Measurements from ENCODE around the gene SPRY1. TPM values are rescaled to one million over a fixed set of nuclear protein-coding genes. Genes with fewer than 3 reads are reported as not detected.
A peak's percentile ranks its signal among the peaks of the same experiment; 100 is the strongest.

SPRY1 gene
- total RNA-seq (2014; rRNA removed; shearing (Covaris generic)) = 1.3 and 2.6 TPM in 2 replicates

GRCh38 chr4:123396307-123397143, at the start of gene SPRY1:
TSS of gene SPRY1 (plus strand) at chr4:123396795. CDS start at chr4:123401592, 4,797 bp downstream.
- DNase-seq (ENCODE audit: low spot score) = peak; percentile 89

DNA sequence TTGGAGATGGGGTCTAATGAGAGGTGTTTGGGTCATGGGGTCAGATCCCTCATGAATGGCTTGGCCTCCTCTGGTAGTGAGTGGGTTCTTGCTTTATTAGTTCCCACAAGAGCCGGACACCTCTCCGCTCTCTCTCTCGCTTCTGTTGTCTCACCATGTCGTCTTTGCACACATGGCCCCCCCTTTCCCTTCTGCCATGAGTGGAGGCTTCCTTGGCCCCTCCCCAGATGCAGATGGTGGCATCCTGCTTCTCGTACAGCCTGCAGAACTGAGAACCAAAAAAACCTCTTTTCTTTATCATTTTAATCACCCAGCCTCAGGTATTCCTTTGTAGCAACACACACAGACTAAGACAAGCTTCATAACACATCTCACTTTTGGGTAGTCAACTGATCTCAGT, 49.6 kb upstream of the SPRY1 start:
- DNase-seq (ENCODE audit: low spot score) = no peak

GRCh38 chr4:123348946-123349345, 47.6 kb upstream of the SPRY1 start:
- DNase-seq (ENCODE audit: low spot score) = no peak

- DNase-seq (ENCODE audit: low spot score) = no peak
These were observed 47.0 kb upstream of the SPRY1 start for GRCh38 chr4:123349421-123350190.

DNA sequence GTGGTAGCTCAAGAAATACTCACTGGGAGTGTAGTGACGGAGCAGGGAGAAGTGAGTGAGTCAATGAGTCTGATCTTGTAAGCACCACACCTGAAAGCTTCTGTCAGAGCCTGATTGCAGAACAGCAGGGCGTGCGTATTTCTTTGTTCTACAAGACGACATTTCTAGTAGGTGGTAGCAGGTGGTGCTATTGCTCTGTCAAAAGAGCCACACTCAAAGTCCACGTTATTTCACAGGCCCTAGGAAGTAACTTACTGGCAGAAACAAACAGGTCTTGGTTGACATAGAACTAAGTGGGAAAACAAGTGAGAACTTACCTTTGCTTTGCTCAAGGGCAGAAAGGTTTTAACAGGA, 46.4 kb upstream of the SPRY1 start:
- no peak for DNase-seq (ENCODE audit: low spot score)

DNA sequence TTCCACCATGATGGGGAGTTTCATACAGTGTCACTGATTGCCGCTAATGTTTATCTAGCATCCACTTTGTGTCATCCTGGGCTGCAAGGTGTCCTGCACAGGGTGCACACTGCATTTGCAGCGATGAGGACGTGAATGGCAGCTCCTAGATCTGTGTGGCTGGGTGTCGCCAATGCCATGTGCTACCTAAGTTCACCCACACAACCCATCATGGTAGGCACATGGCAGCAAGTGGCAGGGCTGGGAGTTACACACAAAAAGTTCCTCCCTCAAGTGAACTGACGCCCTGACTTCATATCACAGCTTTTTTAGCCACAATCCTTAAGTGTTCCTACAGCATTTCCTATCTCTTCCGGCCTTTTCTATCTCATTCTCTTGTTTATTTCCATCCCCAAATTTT, 45.9 kb upstream of the SPRY1 start:
- DNase-seq (ENCODE audit: low spot score) = no peak

- no peak for DNase-seq (ENCODE audit: low spot score)
These were observed 44.9 kb upstream of the SPRY1 start for GRCh38 chr4:123351713-123352112.

DNA sequence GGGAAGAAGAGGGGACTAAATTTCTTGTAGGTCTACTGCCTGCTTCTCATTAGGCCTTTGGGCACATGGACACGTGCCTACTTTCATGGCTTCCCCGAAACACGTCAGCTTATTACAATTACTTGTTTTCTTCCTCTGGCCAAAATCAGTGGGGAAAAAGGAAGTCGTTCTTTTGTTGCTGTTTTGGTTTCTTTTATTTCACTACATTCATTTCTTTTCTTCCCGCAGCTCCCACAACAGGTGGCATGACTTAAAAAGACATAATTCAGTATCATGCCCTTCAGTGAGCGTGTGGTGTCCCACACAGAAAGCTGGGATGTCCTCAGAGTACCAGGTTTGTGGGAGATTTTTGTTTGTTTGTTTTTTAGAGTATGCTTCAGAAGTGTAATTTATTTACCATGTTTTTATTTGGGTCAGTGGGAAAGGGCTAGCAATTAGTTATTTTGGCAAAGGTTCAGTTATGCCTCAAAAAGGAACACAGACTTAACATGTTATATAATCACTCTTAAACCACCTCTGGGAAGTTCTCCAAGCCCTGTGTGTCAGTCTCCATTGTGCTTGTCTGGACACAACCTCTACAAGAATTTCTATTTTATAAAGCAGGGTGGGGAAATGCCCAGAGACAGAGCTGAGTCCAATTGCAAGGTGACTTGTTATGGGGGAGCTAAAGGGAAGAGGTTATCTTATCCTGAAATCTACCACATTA, 44.2 kb upstream of the SPRY1 start:
- DNase-seq (ENCODE audit: low spot score) = peak; percentile 48

DNA sequence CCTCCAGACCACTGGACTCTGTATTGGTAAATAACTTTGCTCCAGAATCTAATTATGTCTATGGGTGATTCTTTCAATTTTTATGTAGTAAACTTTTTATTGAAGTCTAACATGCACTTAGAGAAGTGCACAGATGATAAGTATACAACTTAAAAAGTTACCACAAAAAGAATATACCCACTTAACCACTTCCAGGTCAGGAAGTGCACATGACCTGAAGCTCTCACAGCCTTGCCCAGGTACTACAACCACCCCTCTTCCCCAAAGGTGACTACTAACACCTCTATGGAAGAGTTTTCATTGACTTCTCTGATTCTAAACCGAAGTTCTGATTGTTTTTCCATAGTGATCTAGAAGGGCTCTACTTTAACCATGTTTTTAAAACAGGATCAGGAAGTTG, 43.6 kb upstream of the SPRY1 start:
- DNase-seq (ENCODE audit: low spot score) = no peak

- no peak for DNase-seq (ENCODE audit: low spot score)
These were observed 42.9 kb upstream of the SPRY1 start for GRCh38 chr4:123353656-123354055.

DNA sequence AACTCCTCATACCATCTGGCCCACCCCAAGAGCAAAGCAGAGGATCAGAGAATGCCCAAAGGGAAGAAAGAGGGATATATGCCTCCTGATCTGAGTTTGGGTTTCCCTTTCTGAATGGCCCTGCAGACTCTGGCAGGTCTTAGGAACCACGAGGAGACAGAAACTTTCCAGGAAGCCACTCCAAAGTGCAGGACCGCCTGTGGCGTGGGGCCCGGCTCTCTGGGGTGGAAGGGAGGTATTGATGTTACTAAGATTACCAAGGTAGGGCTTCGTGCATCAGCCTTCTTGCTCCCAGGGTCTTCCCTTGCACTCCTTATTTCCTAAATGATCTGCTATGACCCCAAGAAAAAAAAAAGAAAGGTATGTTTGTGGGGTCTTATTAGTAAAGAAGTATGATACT, 41.9 kb upstream of the SPRY1 start:
- no peak for DNase-seq (ENCODE audit: low spot score)

DNA sequence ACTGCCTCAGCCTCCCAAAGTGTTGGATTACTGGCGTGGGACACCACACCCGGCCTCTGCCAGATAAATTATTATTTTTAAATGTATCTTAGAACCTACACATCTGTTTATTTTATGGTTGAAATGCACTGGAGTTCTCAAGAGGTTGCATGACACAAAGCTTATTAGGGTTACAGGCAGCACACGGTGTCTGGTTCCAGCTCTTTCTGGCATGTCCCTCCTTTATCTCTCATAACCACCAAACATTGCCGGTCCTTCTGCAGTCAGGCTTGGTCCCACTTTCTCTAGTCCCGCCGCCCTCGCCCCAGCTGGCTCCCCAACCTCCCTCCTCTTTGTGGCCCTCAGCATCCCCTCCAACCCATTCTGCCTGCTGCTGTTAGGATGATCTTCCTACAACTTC, 39.7 kb upstream of the SPRY1 start:
- no peak for DNase-seq (ENCODE audit: low spot score)

GRCh38 chr4:123359449-123360315, 36.9 kb upstream of the SPRY1 start:
- DNase-seq (ENCODE audit: low spot score) = no peak

GRCh38 chr4:123361195-123361861, 35.3 kb upstream of the SPRY1 start:
- DNase-seq (ENCODE audit: low spot score) = peak; percentile 35

DNA sequence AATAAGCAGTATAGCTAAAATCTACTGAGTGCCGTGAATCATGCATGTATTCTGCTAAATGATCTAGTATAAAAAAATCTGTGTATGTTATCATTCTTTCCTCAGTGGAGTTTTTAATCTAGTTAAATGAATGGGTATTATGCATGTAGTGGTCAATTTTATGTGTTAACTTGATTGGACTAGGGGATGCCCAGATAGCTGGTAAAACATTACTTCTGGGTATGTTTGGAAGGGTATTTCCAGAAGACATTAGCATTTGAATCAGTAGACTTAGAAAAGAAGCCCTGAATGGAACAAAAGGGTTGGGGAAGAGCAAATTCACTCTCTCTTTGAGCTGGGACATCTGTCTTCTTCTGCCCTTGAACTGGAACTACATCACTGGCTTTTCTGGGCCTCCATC, 34.5 kb upstream of the SPRY1 start:
- DNase-seq (ENCODE audit: low spot score) = no peak

DNA sequence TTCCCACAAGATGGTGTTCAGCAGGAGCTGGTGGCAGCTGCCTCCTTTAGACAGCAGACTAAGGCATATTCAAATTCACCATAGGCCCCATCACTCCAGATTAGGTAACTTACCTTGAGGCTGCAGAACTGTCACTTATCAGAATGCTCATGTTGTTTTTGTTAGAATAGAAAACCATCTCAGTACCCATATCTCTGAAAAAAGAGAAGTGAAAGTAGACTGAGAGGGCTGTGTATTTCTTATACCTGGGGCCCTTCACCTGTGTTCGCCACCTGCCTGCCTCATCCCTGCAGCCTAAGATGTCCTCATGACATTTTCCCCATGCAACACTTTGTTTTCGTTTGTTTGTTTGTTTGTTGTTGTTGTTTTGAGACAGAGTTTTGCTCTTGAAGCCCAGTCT, 32.9 kb upstream of the SPRY1 start:
- no peak for DNase-seq (ENCODE audit: low spot score)

DNA sequence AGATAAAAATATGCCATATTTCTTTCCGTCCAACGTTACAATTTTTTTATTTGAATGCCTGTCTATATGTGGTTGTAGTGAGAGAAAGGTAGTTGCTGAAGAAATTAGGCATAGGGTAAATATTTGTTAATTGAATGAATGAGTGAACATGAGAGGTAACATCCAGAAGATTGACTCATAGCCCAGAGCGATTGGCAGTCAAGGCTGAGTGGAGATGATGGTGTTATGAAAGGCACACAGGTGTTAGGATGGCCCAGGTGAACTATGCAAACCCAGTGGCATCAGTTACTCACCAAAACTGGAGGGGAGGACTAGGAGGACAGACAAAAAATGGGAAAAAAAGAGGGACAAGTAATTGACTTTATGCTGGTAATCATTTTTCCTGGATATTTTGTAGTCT, 31.7 kb upstream of the SPRY1 start:
- DNase-seq (ENCODE audit: low spot score) = no peak

DNA sequence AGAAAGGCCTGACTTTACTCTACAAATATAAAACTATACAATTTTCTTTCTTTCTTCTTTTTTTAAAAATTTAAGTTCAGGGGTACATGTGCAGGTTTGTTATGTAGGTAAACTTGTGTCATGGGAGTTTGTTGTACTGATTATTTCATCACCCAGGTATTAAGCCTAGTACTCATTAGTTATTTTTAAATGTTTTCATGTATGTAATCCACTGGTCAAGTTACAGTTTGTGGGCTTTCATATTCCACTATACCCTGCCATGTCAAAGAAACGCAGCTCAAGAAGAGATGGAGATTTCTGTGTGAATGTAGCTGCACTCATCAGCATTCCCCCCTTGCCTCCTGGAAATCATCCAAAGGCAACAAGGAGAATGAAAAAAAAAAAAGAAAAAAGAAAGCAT, 31.2 kb upstream of the SPRY1 start:
- no peak for DNase-seq (ENCODE audit: low spot score)

DNA sequence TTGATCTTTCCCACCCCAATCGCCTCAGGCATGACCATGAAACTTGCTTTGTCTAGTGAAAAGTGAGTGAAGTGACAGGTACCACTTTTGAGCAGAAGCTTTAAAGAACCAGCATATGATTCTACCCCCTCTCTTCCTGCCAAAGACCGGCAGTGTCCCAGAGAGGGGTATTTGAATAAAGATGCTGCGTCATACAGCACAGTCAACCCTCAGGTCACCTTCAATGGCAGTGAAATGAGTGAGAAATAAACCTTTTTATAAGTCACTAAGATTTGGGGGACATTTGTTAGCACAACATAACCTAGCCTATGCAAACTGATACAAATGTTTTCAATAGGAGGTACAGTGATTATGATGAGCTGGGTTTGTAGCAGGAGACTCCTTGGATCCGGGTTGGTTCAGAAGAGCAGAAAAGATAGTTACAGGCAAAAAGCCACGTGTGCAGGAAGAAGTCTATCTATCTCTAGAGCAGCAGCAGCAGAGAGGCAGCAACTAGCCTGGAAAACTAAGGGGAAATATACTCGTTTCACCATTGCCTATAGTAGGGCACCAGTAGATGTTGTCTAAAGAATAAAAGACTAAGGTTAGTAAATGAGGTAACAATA, 30.3 kb upstream of the SPRY1 start:
- no peak for DNase-seq (ENCODE audit: low spot score)

DNA sequence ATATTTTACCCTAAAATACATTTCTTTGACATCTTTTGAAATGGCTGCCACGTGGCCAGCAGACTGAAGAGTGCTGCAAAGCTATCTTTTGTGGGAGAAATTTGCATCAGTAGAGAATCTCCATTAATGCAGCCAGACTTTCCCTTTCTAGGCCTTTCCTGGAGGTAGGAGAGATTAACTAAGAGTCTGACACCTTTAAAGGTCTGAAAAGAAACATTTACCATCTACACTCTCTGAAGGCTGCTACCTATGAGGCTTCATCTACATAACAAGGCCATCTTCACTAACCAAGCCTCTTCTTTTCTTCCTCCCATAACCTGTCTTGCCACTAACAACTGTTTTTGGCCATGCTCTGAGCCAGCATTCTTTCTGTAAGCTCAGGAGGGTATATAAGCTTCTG, 17.8 kb upstream of the SPRY1 start:
- DNase-seq (ENCODE audit: low spot score) = no peak

DNA sequence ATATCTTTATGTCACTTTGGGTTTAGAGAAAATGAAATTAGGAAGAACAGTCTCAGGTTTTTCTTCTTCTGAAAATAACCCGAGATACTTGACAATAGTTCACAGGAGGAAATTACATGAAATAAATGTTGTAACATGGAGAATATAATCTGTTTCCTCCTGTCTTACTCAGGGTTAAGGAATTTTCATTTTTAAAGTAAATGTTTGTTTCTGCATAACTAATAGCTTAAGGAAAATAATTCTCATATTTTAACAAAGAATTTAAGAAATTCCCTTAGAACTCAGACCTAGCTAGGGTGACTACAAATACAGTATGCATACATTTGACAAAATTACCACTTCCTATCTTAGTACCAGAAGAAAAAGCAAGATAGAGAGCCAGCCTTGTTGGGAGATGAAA, 17.2 kb upstream of the SPRY1 start:
- DNase-seq (ENCODE audit: low spot score) = no peak
